HG02981 (cell line): Measurements from ENCODE around the gene EGFLAM.

Experiments
- ATAC-seq: cut with Tn5 transposase; IDR thresholded peaks from one replicate; pipeline ENCODE4 v1.9.1; 2021; ENCODE audit warnings: mild to moderate bottlenecking, moderate library complexity; ENCODE audit not compliant: unreplicated experiment

The EGFLAM gene

GRCh38 chr5:38467353-38468040 lies 209.1 kb downstream of the EGFLAM start:
- no peak for ATAC-seq

- no peak for ATAC-seq
Measured at GRCh38 chr5:38468202-38468673, 209.9 kb downstream of the EGFLAM start.

- ATAC-seq: no peak
Measured at GRCh38 chr5:38468978-38469706, 210.8 kb downstream of the EGFLAM start.

DNA sequence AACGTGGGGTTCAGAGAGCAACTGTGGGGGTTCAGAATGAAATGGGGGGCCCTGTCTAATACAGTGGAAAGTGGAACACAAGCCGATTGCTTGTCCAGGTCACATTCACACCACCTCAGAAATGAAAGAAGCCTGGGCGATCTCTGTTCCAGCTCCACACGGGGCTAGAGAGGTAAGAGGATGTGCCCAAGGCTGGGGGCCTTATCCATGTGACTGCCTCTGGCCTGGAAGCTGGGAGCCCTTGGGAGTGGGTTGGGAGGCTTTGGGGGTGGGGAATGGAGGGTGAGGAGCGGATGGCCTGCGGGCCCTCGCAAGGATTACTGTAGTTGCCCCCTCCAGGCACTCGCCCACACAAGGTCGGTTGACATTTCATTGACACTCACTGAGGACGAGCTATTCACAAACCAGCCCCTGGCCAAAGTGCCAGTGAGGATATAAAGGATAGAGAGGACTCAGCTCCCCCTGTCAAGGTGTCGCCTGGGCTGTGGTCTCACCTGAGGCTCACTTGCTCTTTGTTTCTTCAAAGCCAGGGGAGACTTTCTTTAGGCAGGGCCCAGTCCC lies 211.4 kb downstream of the EGFLAM start:
- ATAC-seq: no peak

DNA sequence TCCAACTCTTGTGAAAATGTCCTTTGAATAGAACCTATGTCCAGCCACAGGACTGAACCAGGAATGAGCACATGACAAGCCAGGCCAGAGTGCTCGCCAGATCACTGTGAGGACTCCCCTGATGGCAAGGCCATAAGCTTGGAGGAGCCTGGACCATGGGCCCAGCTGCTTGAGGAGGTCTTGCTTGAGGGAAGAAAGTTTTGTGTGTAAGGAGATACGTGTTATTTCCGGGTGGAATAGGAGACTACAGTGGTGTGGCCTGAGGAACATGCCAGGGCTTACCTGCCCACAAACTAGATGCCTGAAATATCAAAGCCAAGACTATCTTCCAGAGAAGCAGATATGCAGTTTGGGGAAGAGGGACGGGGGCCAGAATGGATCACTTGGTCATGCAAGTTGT lies 213.3 kb downstream of the EGFLAM start:
- no peak for ATAC-seq

DNA sequence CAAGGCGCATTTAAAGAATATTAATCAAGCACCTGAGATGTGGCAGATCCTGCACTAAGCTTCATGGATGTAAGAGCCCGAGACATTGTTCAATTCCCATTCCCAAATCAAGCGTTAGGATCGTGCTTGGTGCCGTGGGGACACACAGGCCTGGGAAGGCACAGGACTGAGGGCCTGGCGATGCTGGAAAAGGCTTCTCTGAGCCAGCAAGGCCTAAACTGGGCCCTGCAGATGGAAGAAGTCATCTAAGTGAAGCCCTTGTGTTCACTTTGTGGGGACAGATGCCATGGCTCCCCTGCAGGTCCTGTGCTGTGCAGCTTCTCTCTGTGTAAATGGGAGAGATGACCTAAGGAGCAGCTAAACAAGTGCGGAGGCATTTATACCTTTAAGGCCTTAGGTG lies 214.2 kb downstream of the EGFLAM start:
- ATAC-seq: no peak

GRCh38 chr5:38473008-38473407 lies 214.6 kb downstream of the EGFLAM start:
- no peak for ATAC-seq

DNA sequence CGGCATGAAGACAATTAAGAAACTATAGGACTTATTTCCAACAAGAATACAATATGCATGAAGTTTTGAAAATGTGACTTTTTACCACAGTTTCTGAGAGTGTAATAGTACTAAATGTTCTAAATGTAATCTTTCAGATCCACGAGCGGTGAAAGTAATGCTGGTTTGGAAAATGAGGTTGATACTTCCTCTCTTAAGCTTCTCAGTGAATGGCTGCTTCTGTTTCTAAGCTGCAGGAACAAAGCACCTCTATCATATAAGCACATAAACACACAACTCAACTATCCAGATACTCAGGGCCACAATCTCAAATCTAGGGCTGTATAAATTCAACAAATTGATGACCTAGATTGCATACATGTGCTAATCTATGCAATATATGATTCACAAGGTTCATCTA lies 219.8 kb downstream of the EGFLAM start:
- ATAC-seq: no peak

DNA sequence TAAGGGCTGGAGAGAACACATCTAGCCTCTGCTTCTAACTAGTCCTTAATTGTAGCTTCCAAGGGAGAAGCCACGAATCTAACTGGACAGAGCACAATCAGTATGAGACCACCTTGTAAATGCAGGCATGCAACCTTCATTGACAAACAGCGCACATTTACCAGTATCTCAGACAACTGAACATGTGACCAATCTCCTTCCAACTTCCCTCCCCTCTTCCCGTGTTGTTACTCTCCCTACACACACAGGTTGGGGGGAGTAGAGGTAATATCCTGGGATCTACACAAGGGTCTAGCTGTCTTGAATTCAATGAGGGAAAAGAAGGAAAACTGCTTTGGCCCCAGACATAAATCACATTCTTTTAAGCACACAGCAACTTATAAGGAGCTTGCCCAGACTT lies 220.5 kb downstream of the EGFLAM start:
- no peak for ATAC-seq

DNA sequence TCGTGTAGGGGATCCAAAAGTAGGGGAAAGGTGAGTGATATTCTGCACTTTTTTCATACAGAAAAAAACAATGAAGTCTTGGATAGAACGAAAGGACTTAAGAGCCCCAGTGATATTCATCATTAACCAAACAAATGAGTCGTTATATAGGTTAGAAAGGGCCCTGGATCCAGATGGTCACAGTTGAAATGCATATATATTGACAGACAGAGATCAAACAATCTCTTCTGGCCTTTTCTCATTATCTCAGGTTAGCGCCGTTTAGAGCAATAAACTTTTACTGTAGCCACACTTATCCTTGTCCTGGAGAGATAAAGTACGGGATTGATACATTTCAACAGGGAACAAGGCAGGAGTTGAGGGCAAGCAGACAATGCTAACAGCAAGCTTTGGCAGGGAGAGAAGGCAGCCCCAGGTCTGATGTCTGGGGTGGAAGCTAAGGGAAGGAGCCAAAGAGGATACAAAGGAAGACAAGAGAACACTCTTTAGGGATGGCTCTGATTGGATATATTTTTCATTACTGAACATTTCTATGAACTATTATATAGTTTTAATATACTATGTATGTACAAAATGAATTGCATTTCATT lies 221.1 kb downstream of the EGFLAM start:
- ATAC-seq: no peak

- no peak for ATAC-seq
Measured at GRCh38 chr5:38483805-38484398, 225.5 kb downstream of the EGFLAM start.

DNA sequence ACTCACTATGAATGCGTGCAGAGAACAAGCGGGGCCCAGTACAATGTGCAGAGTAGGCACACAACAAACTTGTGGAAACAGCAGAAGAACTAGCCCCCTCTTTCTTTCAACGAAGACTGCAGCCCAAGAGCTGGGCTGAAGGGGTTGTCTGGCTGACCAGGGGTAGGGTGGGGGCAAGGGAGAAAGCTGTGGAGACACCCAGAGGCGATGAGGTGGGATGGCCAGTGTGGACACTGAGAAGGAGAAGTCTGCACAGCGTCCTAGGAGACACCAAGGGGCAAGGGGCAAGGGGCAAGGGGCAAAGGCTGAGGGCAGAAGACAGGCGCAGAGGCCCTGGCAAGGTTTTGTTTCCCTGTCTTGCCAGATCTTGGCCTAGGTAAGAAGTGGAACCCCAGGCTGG lies 235.8 kb downstream of the EGFLAM start:
- ATAC-seq: no peak

GRCh38 chr5:38494763-38495162 lies 236.4 kb downstream of the EGFLAM start:
- ATAC-seq: no peak

GRCh38 chr5:38497946-38498345 lies 239.6 kb downstream of the EGFLAM start:
- ATAC-seq: no peak

- ATAC-seq: no peak
Measured at GRCh38 chr5:38500573-38501260, 242.4 kb downstream of the EGFLAM start.

DNA sequence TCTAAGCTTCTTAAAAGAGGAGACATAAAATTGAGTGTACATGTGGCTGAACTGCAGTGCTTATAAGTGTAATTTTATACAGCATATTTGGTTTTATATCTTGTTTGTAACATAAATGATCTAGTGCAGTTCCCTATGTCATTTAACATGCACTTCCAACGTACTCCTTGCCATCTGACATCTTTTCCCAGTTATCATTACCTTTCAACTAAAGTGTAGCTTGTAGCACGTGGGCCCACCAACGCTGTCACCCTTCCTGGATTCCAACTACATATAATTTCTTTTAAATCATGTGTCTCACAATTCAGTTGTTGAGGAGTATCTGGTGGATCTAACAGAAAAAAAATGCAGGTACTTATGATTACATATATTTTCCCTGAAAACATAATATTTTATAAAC lies 247.9 kb downstream of the EGFLAM start:
- no peak for ATAC-seq

- ATAC-seq: no peak
Measured at GRCh38 chr5:38509185-38509584, 250.8 kb downstream of the EGFLAM start.
